IMR-90 (cell line): ENCODE data around the gene TEKT4. TPM values are rescaled to one million over a fixed set of nuclear protein-coding genes. Genes with fewer than 3 reads are reported as not detected.

Source experiments
- ATAC-seq: fragments of 200-7000 bp; cut with Tn5 transposase; 2 replicates; pipeline ENCODE4 v1.9.1; 2020; ENCODE audit warnings: low read depth, mild to moderate bottlenecking, moderate library complexity
- BruUV-seq: library from RNA; stranded (reverse); fragments of 400-500 nt; replicated peaks from 2 replicates; lab custom pipeline; 2021; lab: Mats Ljungman, UMichigan
- CTCF ChIA-PET: fragments of 300-600 bp; formaldehyde crosslinking; extraction: SDS; loops from one replicate; lab custom pipeline; 2021; ENCODE audit warnings: antibody characterized with exemption; lab: Yijun Ruan, JAX
- POLR2A ChIA-PET: fragments of 300-600 bp; sonication (Branson Sonifier 250); formaldehyde crosslinking; loops from one replicate; lab custom pipeline; 2022; ENCODE audit warnings: antibody characterized with exemption; ENCODE audit not compliant: unreplicated experiment; lab: Charles Lee
- DNase-seq: peaks from one replicate; pipeline ENCODE4 v3.0.0; 2013
- H2AFZ ChIP-seq: replicated peaks from 2 replicates; pipeline ENCODE3; 2013; ENCODE audit warnings: low read length, mild to moderate bottlenecking; ENCODE audit not compliant: poor library complexity
- H2AK5ac ChIP-seq: 2 replicates; pipeline ENCODE4 v1.6.1; 2013; ENCODE audit warnings: low read depth, low read length, inconsistent platforms
- H2AK9ac ChIP-seq: replicated peaks from 2 replicates; pipeline ENCODE3; 2013; ENCODE audit warnings: mild to moderate bottlenecking, low read depth, low read length, moderate library complexity; ENCODE audit not compliant: poor library complexity
- H2BK120ac ChIP-seq: 2 replicates; pipeline ENCODE4 v1.6.1; 2013; ENCODE audit warnings: low read depth, low read length, inconsistent platforms
- H2BK15ac ChIP-seq: 3 replicates; pipeline ENCODE4 v1.6.1; 2013; ENCODE audit warnings: low read depth, low read length, inconsistent platforms
- H2BK20ac ChIP-seq: 2 replicates; pipeline ENCODE4 v1.6.1; 2013; ENCODE audit warnings: low read depth, mild to moderate bottlenecking, inconsistent platforms, low read length, moderate library complexity
- H2BK5ac ChIP-seq: 2 replicates; pipeline ENCODE4 v1.6.1; 2013; ENCODE audit warnings: mild to moderate bottlenecking, low read depth, low read length, inconsistent platforms; ENCODE audit not compliant: poor library complexity, severe bottlenecking
- H3K14ac ChIP-seq: replicated peaks from 2 replicates; pipeline ENCODE4 v1.6.1; 2013; ENCODE audit warnings: low read depth, low read length, inconsistent platforms
- H3K18ac ChIP-seq: 2 replicates; pipeline ENCODE4 v1.6.1; 2013; ENCODE audit warnings: low read depth, low read length, control low read depth
- H3K23ac ChIP-seq: 2 replicates; pipeline ENCODE4 v1.6.1; 2013; ENCODE audit warnings: low read depth, low read length, inconsistent platforms
- H3K27ac ChIP-seq: 2 replicates; pipeline ENCODE4 v1.5.1; 2013; ENCODE audit warnings: mild to moderate bottlenecking, control low read depth, low read length; ENCODE audit not compliant: insufficient read depth
- H3K27me3 ChIP-seq: 2 replicates; pipeline ENCODE4 v1.6.1; 2013; ENCODE audit warnings: low read length; ENCODE audit not compliant: control insufficient read depth, insufficient read depth
- H3K36me3 ChIP-seq: 2 replicates; pipeline ENCODE4 v1.6.1; 2013; ENCODE audit warnings: low read length, mixed read lengths; ENCODE audit not compliant: control insufficient read depth, insufficient read depth
- H3K4ac ChIP-seq: 2 replicates; pipeline ENCODE4 v1.6.1; 2013; ENCODE audit warnings: low read depth, low read length, inconsistent platforms
- H3K4me1 ChIP-seq: 2 replicates; pipeline ENCODE4 v1.6.1; 2013; ENCODE audit warnings: low read length, mixed read lengths; ENCODE audit not compliant: control insufficient read depth, insufficient read depth
- H3K4me2 ChIP-seq: 2 replicates; pipeline ENCODE4 v1.6.1; 2013; ENCODE audit warnings: low read depth, mild to moderate bottlenecking, control low read depth, low read length, moderate library complexity
- H3K4me3 ChIP-seq: 2 replicates; pipeline ENCODE4 v1.5.1; 2013; ENCODE audit warnings: low read depth, mild to moderate bottlenecking, control low read depth, low read length, moderate library complexity; ENCODE audit not compliant: insufficient read depth
- H3K56ac ChIP-seq: 2 replicates; pipeline ENCODE4 v1.6.1; 2013; ENCODE audit warnings: low read length, inconsistent platforms; ENCODE audit not compliant: insufficient read depth; ENCODE audit errors: extremely low read depth
- H3K79me1 ChIP-seq, 2 experiments: 2 replicates each; pipeline ENCODE4 v1.6.1; 2013; ENCODE audit warnings: low read length in 2 of 2, inconsistent platforms in 1 of 2, low read depth in 1 of 2
- H3K9ac ChIP-seq: 2 replicates; pipeline ENCODE4 v1.6.1; 2013; ENCODE audit warnings: low read depth, low read length, control low read depth
- H3K9me1 ChIP-seq: 2 replicates; pipeline ENCODE4 v1.6.1; 2013; ENCODE audit warnings: low read length, inconsistent platforms; ENCODE audit not compliant: insufficient read depth
- H3K9me3 ChIP-seq: 2 replicates; pipeline ENCODE4 v1.6.1; 2013; ENCODE audit warnings: low read length; ENCODE audit not compliant: control insufficient read depth, insufficient read depth
- H4K20me1 ChIP-seq: 2 replicates; pipeline ENCODE4 v1.6.1; 2013; ENCODE audit warnings: low read length, inconsistent platforms; ENCODE audit not compliant: insufficient read depth
- H4K5ac ChIP-seq: 2 replicates; pipeline ENCODE4 v1.6.1; 2013; ENCODE audit warnings: mild to moderate bottlenecking, low read depth, low read length, control low read depth
- H4K8ac ChIP-seq, 2 experiments: 2 replicates each; pipeline ENCODE4 v1.6.1; 2013; ENCODE audit warnings: low read depth in 2 of 2, low read length in 2 of 2, control low read depth in 1 of 2, inconsistent platforms in 1 of 2
- H4K91ac ChIP-seq: 2 replicates; pipeline ENCODE4 v1.6.1; 2013; ENCODE audit warnings: low read depth, low read length, inconsistent platforms; ENCODE audit not compliant: insufficient read depth
- CEBPB ChIP-seq: IDR thresholded peaks from 2 replicates; pipeline ENCODE4 v1.6.1; 2012; ENCODE audit warnings: low read depth, low read length, improper control_type of control experiment
- CHD1 ChIP-seq: IDR thresholded peaks from 2 replicates; pipeline ENCODE4 v1.6.1; 2012; ENCODE audit warnings: low read depth, low read length, improper control_type of control experiment
- ELK1 ChIP-seq: fragments of 150-350 bp; IDR thresholded peaks from 2 replicates; pipeline ENCODE4 v1.6.1; 2016; ENCODE audit warnings: low read depth, mild to moderate bottlenecking, low read length, moderate library complexity, borderline replicate concordance
- FOS ChIP-seq: fragments of 150-350 bp; IDR thresholded peaks from 2 replicates; pipeline ENCODE4 v1.6.1; 2016; ENCODE audit warnings: low read depth, low read length
- MAFK ChIP-seq: IDR thresholded peaks from 2 replicates; pipeline ENCODE4 v1.6.1; 2012; ENCODE audit warnings: low read depth, low read length, improper control_type of control experiment
- MAZ ChIP-seq: IDR thresholded peaks from 2 replicates; pipeline ENCODE4 v1.6.1; 2012; ENCODE audit warnings: low read depth, mild to moderate bottlenecking, low read length, improper control_type of control experiment, moderate library complexity, borderline replicate concordance
- MXI1 ChIP-seq: IDR thresholded peaks from 2 replicates; pipeline ENCODE4 v1.6.1; 2012; ENCODE audit warnings: low read depth, mild to moderate bottlenecking, low read length, moderate library complexity, borderline replicate concordance
- NFE2L2 ChIP-seq: fragments of 150-350 bp; IDR thresholded peaks from 2 replicates; pipeline ENCODE4 v1.6.1; 2016; ENCODE audit warnings: low read depth, mild to moderate bottlenecking, low read length
- POLR2A ChIP-seq: IDR thresholded peaks from 2 replicates; pipeline ENCODE4 v1.6.1; 2012; ENCODE audit warnings: mild to moderate bottlenecking, low read depth, low read length
- RAD21 ChIP-seq: IDR thresholded peaks from 2 replicates; pipeline ENCODE4 v1.6.1; 2012; ENCODE audit warnings: low read length, improper control_type of control experiment
- RFX5 ChIP-seq: IDR thresholded peaks from 2 replicates; pipeline ENCODE4 v1.8.0; 2012; ENCODE audit warnings: low read depth, mild to moderate bottlenecking, low read length, moderate library complexity
- SMC3 ChIP-seq: fragments of 150-350 bp; IDR thresholded peaks from 2 replicates; pipeline ENCODE4 v1.6.1; 2016; ENCODE audit warnings: low read depth, mild to moderate bottlenecking, antibody characterized with exemption, low read length, moderate library complexity
- WGBS, 2 experiments: methylation state at CpG; one replicate each; pipeline versions ENCODE4 v1.1.5 to v1.1.7; 2013; ENCODE audit warnings: missing lambda C conversion rate in 2 of 2; ENCODE audit not compliant: insufficient read length in 1 of 2; ENCODE audit errors: extremely low coverage in 2 of 2; 5-methylcytosine and 5-hydroxymethylcytosine counted together
- dilution Hi-C: fragments of 300-500 bp; cut with HindIII; formaldehyde crosslinking; loops from one replicate; pipeline ENCODE4 v1.14.3; 2018; ENCODE audit warnings: low sequenced_read_pairs; ENCODE audit not compliant: unreplicated experiment
- in situ Hi-C: fragments of 300-500 bp; cut with MboI; formaldehyde crosslinking; loops from 3 replicates; pipeline ENCODE4 v1.14.3; 2019; ENCODE audit warnings: low sequenced_read_pairs, inconsistent platforms, mixed read lengths
- intact Hi-C: fragments of 100-400 bp; cut with micrococcal nuclease; formaldehyde crosslinking; loops from 2 replicates; pipeline ENCODE4 v1.10.0; 2022
- polyA plus RNA-seq, 3 experiments: library from polyadenylated mRNA; depleted of rRNA; stranded (reverse); fragments of >200 nt; gene quantifications; 2 replicates each; pipeline ENCODE4 v1.2.3, GENCODE V29; 2012; ENCODE audit warnings: low replicate concordance in 1 of 3
- total RNA-seq: library from RNA; depleted of rRNA; stranded (reverse); fragments of >200 nt; gene quantifications from 2 replicates; pipeline ENCODE4 v1.2.3, GENCODE V29; 2012
- TF ChIP-seq, protein P1 (sequence below): conservative IDR thresholded peaks from 2 replicates; pipeline ENCODE4 v1.5.1; 2012; ENCODE audit warnings: mild to moderate bottlenecking, low read depth, low read length, improper control_type of control experiment
- TF ChIP-seq, protein P2 (sequence below): fragments of 150-350 bp; IDR thresholded peaks from 2 replicates; pipeline ENCODE4 v1.6.1; 2017; ENCODE audit warnings: mild to moderate bottlenecking, antibody characterized with exemption, low read length, low read depth

The TEKT4 gene
- total and polyA plus RNA-seq, 2 of the 4 experiments (the other 2 are of a cell fraction), result not detected

- ATAC-seq, result no peak
Observed at GRCh38 chr2:94873362-94874276, 2.4 kb downstream of the TEKT4 start.

More at GRCh38 chr2:94873362-94874276, 2.4 kb downstream of the TEKT4 start:
- BruUV-seq, result no TSS peak
- no peak for TF ChIP-seq SMC3
- no peak for TF ChIP-seq POLR2A
- no peak for TF ChIP-seq ELK1
- TF ChIP-seq, protein P1, sequence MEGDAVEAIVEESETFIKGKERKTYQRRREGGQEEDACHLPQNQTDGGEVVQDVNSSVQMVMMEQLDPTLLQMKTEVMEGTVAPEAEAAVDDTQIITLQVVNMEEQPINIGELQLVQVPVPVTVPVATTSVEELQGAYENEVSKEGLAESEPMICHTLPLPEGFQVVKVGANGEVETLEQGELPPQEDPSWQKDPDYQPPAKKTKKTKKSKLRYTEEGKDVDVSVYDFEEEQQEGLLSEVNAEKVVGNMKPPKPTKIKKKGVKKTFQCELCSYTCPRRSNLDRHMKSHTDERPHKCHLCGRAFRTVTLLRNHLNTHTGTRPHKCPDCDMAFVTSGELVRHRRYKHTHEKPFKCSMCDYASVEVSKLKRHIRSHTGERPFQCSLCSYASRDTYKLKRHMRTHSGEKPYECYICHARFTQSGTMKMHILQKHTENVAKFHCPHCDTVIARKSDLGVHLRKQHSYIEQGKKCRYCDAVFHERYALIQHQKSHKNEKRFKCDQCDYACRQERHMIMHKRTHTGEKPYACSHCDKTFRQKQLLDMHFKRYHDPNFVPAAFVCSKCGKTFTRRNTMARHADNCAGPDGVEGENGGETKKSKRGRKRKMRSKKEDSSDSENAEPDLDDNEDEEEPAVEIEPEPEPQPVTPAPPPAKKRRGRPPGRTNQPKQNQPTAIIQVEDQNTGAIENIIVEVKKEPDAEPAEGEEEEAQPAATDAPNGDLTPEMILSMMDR, result no peak
- no peak for TF ChIP-seq CEBPB
- no peak for TF ChIP-seq MXI1
- TF ChIP-seq MAZ, result no peak
- no peak for TF ChIP-seq MAFK
- TF ChIP-seq RAD21, result no peak
- TF ChIP-seq, protein P2, sequence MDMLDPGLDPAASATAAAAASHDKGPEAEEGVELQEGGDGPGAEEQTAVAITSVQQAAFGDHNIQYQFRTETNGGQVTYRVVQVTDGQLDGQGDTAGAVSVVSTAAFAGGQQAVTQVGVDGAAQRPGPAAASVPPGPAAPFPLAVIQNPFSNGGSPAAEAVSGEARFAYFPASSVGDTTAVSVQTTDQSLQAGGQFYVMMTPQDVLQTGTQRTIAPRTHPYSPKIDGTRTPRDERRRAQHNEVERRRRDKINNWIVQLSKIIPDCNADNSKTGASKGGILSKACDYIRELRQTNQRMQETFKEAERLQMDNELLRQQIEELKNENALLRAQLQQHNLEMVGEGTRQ, result no peak
- no peak for TF ChIP-seq NFE2L2
- no peak for TF ChIP-seq RFX5
- TF ChIP-seq FOS, result no peak
- no peak for TF ChIP-seq CHD1
- Histone ChIP-seq H4K5ac (no peak overlapping the region), H3K27me3 (peaks cover 2% of the 10 kb centered on the region; the same call in 1 of the 2 replicates), H2BK120ac (no peak overlapping the region), H3K79me1 (no peaks in the 10 kb centered on the region), H3K9ac (no peak overlapping the region), H3K18ac (no peak overlapping the region), H3K9me3 (no peaks in the 10 kb centered on the region), H3K14ac (no peak overlapping the region), H2AK5ac (no peak overlapping the region), H3K36me3 (no peaks in the 10 kb centered on the region), H2BK20ac (no peak overlapping the region), H2BK15ac (no peak overlapping the region), H3K4me2 (no peak overlapping the region), H3K56ac (no peak overlapping the region), H2BK5ac (no peak overlapping the region), H2AFZ (peak overlapping the region; percentile 32), H3K23ac (no peak overlapping the region), H4K91ac (no peak overlapping the region), H3K4me1 (no peaks in the 10 kb centered on the region), H3K27ac (no peak overlapping the region), H3K9me1 (no peaks in the 10 kb centered on the region), H4K8ac (no peak overlapping the region), H3K4me3 (no peak overlapping the region), H3K4ac (no peak overlapping the region), H4K20me1 (no peaks in the 10 kb centered on the region), H2AK9ac (no peak overlapping the region)
- intact Hi-C loops, result loop anchor here (2.0 kb wide), 1 partner anchor 83 kb away; no protein-coding TSS in a partner anchor
- ChIA-PET CTCF (interaction anchor here (0.5 kb wide), 1 partner anchor 17 kb away, joined by 3 read pairs; no protein-coding TSS in a partner anchor), POLR2A (no interaction called here)
- no peak for DNase-seq
- dilution Hi-C loops, result no loop called here
- in situ Hi-C loops, result no loop called here
- 73% methylated on average over 12 of the region's 28 CpGs; no CpG with 5 or more reads in 1 of the 2 experiments for WGBS, 2 experiments
